GM12891 (cell line): Measurements from ENCODE around the gene TBC1D2B.

Source experiments
- POLR2A ChIP-seq: IDR thresholded peaks from 2 replicates; pipeline ENCODE4 v1.6.1; 2011; ENCODE audit warnings: low read depth, low read length, control low read depth
- POLR2AphosphoS5 ChIP-seq: IDR thresholded peaks from 2 replicates; pipeline ENCODE4 v1.6.1; 2011; ENCODE audit warnings: low read depth, low read length, control low read depth
- POU2F2 ChIP-seq: IDR thresholded peaks from 2 replicates; pipeline ENCODE4 v1.6.1; 2011; ENCODE audit warnings: low read depth, mild to moderate bottlenecking, control low read depth, low read length, moderate library complexity
- TAF1 ChIP-seq: IDR thresholded peaks from 2 replicates; pipeline ENCODE4 v1.6.1; 2011; ENCODE audit warnings: low read depth, low read length, control low read depth

- TF ChIP-seq POLR2AphosphoS5 (no peak), POLR2A (no peak), POU2F2 (no peak), TAF1 (no peak)
These were observed 67.4 kb downstream of the TBC1D2B start for GRCh38 chr15:78010067-78010466.
